ENCODE data around the gene CSNK2A1.
A peak's percentile ranks its signal among the peaks of the same experiment; 100 is the strongest.

DNA sequence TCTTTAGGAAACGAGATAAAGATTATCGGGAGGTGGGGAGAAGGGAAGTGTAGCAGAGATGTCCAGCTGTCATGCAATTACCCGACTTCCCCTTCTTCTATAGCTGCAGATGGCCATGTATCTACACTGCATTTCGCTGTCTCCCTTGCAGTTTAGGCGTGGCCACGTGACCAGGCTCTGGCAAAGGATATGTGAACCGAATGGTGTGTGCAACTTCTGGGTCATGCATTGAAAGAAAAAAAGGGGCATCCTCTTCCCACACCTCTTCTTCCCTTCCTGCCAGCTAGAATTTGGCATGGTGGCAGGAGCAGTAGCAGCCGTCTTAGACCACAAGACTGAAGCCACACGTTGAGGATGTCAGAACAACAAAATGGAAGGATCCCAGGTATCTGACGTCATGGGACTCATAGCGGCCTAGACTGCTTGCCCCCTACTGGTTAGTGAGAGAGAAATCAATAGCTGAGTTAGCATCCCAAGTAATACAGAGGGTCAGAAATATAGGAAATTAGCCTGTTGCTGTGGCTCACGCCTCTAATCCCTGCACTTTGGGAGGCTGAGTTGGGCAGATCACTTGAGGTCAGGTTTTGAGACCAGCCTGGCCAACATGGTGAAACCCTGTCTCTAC, 33.7 kb upstream of the CSNK2A1 start:
- TF ChIP-seq, protein P1, sequence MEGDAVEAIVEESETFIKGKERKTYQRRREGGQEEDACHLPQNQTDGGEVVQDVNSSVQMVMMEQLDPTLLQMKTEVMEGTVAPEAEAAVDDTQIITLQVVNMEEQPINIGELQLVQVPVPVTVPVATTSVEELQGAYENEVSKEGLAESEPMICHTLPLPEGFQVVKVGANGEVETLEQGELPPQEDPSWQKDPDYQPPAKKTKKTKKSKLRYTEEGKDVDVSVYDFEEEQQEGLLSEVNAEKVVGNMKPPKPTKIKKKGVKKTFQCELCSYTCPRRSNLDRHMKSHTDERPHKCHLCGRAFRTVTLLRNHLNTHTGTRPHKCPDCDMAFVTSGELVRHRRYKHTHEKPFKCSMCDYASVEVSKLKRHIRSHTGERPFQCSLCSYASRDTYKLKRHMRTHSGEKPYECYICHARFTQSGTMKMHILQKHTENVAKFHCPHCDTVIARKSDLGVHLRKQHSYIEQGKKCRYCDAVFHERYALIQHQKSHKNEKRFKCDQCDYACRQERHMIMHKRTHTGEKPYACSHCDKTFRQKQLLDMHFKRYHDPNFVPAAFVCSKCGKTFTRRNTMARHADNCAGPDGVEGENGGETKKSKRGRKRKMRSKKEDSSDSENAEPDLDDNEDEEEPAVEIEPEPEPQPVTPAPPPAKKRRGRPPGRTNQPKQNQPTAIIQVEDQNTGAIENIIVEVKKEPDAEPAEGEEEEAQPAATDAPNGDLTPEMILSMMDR (IDR thresholded peaks at IDR 0.05), result peak; percentile 37
- TF ChIP-seq ZFX (IDR thresholded peaks at IDR 0.05; ENCODE audit: borderline replicate concordance), result no peak

All from 22Rv1 (cell line).